ENCODE results near the gene SLC6A15.

SLC6A15 gene

GRCh38 chr12:84910549-84911241 lies 1.9 kb downstream of the SLC6A15 start:
- Mint-ChIP-seq H3K27ac (no peak overlapping the region), H3K4me1 (peaks cover 16% of the 10 kb centered on the region), H3K36me3 (no peaks in the 10 kb centered on the region), H3K4me3 (peak overlapping the region; percentile 32), H3K27me3 (peaks cover 32% of the 10 kb centered on the region), H3K9me3 (no peaks in the 10 kb centered on the region)
- DNase-seq: no peak
- CTCF ChIA-PET: interaction anchor here (0.7 kb wide), 1 partner anchor 36 kb away, joined by 3 read pairs; no protein-coding TSS in a partner anchor

GRCh38 chr12:84904051-84904450 lies 8.5 kb downstream of the SLC6A15 start:
- Mint-ChIP-seq H3K27me3 (no peaks in the 10 kb centered on the region), H3K9me3 (no peaks in the 10 kb centered on the region), H3K4me1 (no peaks in the 10 kb centered on the region), H3K27ac (no peak overlapping the region), H3K4me3 (no peak overlapping the region), H3K36me3 (no peaks in the 10 kb centered on the region)
- no peak for DNase-seq
- CTCF ChIA-PET: no interaction called here

- Mint-ChIP-seq H3K9me3 (no peaks in the 10 kb centered on the region), H3K27ac (no peak overlapping the region), H3K4me1 (no peaks in the 10 kb centered on the region), H3K36me3 (no peaks in the 10 kb centered on the region), H3K4me3 (no peak overlapping the region), H3K27me3 (no peaks in the 10 kb centered on the region)
- no peak for DNase-seq
- CTCF ChIA-PET: interaction anchor here (0.6 to 0.9 kb wide), 2 partner anchors 16 to 20 kb away, joined by 3 read pairs; no protein-coding TSS in a partner anchor
Measured at GRCh38 chr12:84891106-84891838, 21.3 kb downstream of the SLC6A15 start.

- H3K9me3 Mint-ChIP-seq: no peaks in the 10 kb centered on the region
- H3K36me3 Mint-ChIP-seq: no peaks in the 10 kb centered on the region
- no peaks in the 10 kb centered on the region for H3K4me1 Mint-ChIP-seq
- CTCF ChIA-PET: no interaction called here
- DNase-seq: no peak
- no peak overlapping the region for H3K4me3 Mint-ChIP-seq
- H3K27ac Mint-ChIP-seq: no peak overlapping the region
- no peaks in the 10 kb centered on the region for H3K27me3 Mint-ChIP-seq
Measured at GRCh38 chr12:84889818-84890217, 22.8 kb downstream of the SLC6A15 start.

GRCh38 chr12:84888861-84889260 lies 23.7 kb downstream of the SLC6A15 start:
- Mint-ChIP-seq H3K36me3 (no peaks in the 10 kb centered on the region), H3K27ac (no peak overlapping the region), H3K4me1 (no peaks in the 10 kb centered on the region), H3K9me3 (no peaks in the 10 kb centered on the region), H3K27me3 (no peaks in the 10 kb centered on the region), H3K4me3 (no peak overlapping the region)
- no peak for DNase-seq
- CTCF ChIA-PET: no interaction called here

- no peak overlapping the region for H3K4me3 Mint-ChIP-seq
- H3K27me3 Mint-ChIP-seq: no peaks in the 10 kb centered on the region
- H3K27ac Mint-ChIP-seq: no peak overlapping the region
- CTCF ChIA-PET: interaction anchor here (0.9 to 3.6 kb wide), 2 partner anchors 153 to 181 kb away, joined by 3 to 44 read pairs; no protein-coding TSS in a partner anchor
- no peaks in the 10 kb centered on the region for H3K4me1 Mint-ChIP-seq
- H3K9me3 Mint-ChIP-seq: no peaks in the 10 kb centered on the region
- H3K36me3 Mint-ChIP-seq: no peaks in the 10 kb centered on the region
- DNase-seq: no peak
Measured at GRCh38 chr12:84877340-84877739, 35.3 kb downstream of the SLC6A15 start.

GRCh38 chr12:84875241-84875640 lies 37.4 kb downstream of the SLC6A15 start:
- no peak overlapping the region for H3K27ac Mint-ChIP-seq
- H3K27me3 Mint-ChIP-seq: no peaks in the 10 kb centered on the region
- CTCF ChIA-PET: interaction anchor here (0.6 to 3.6 kb wide), 11 partner anchors 10 to 183 kb away, joined by 3 to 44 read pairs (median 3); partner anchors contain the start of genes LRRIQ1 and TSPAN19
- H3K36me3 Mint-ChIP-seq: no peaks in the 10 kb centered on the region
- H3K4me1 Mint-ChIP-seq: no peaks in the 10 kb centered on the region
- H3K9me3 Mint-ChIP-seq: no peaks in the 10 kb centered on the region
- no peak for DNase-seq
- H3K4me3 Mint-ChIP-seq: no peak overlapping the region

GRCh38 chr12:84874825-84875139 lies 37.8 kb downstream of the SLC6A15 start:
- DNase-seq: no peak
- no peaks in the 10 kb centered on the region for H3K9me3 Mint-ChIP-seq
- no peaks in the 10 kb centered on the region for H3K36me3 Mint-ChIP-seq
- H3K27ac Mint-ChIP-seq: no peak overlapping the region
- no peaks in the 10 kb centered on the region for H3K4me1 Mint-ChIP-seq
- no peaks in the 10 kb centered on the region for H3K27me3 Mint-ChIP-seq
- H3K4me3 Mint-ChIP-seq: no peak overlapping the region
- CTCF ChIA-PET: interaction anchor here (0.6 to 3.6 kb wide), 12 partner anchors 10 to 183 kb away, joined by 3 to 44 read pairs (median 3); partner anchors contain the start of genes LRRIQ1 and TSPAN19

GRCh38 chr12:84874125-84874824 lies 38.3 kb downstream of the SLC6A15 start:
- CTCF ChIA-PET: interaction anchor here (0.7 to 3.6 kb wide), 9 partner anchors 9 to 184 kb away, joined by 3 to 44 read pairs (median 5); partner anchors contain the start of genes LRRIQ1 and TSPAN19
- Mint-ChIP-seq H3K36me3 (no peaks in the 10 kb centered on the region), H3K9me3 (no peaks in the 10 kb centered on the region), H3K4me1 (no peaks in the 10 kb centered on the region), H3K4me3 (no peak overlapping the region), H3K27ac (no peak overlapping the region), H3K27me3 (no peaks in the 10 kb centered on the region)
- no peak for DNase-seq

- H3K4me1 Mint-ChIP-seq: no peaks in the 10 kb centered on the region
- CTCF ChIA-PET: interaction anchor here (2.3 kb wide), 1 partner anchor 12 kb away, joined by 6 read pairs; no protein-coding TSS in a partner anchor
- H3K9me3 Mint-ChIP-seq: no peaks in the 10 kb centered on the region
- no peaks in the 10 kb centered on the region for H3K36me3 Mint-ChIP-seq
- no peaks in the 10 kb centered on the region for H3K27me3 Mint-ChIP-seq
- no peak overlapping the region for H3K27ac Mint-ChIP-seq
- H3K4me3 Mint-ChIP-seq: no peak overlapping the region
- DNase-seq: no peak
Measured at GRCh38 chr12:84862186-84862585, 50.4 kb downstream of the SLC6A15 start.

GRCh38 chr12:84860718-84861117 lies 51.9 kb downstream of the SLC6A15 start:
- H3K27me3 Mint-ChIP-seq: peaks cover 5% of the 10 kb centered on the region
- CTCF ChIA-PET: no interaction called here
- no peaks in the 10 kb centered on the region for H3K4me1 Mint-ChIP-seq
- H3K27ac Mint-ChIP-seq: no peak overlapping the region
- no peak for DNase-seq
- H3K9me3 Mint-ChIP-seq: no peaks in the 10 kb centered on the region
- no peaks in the 10 kb centered on the region for H3K36me3 Mint-ChIP-seq
- H3K4me3 Mint-ChIP-seq: no peak overlapping the region

GRCh38 chr12:84858796-84859195 lies 53.8 kb downstream of the SLC6A15 start:
- no peaks in the 10 kb centered on the region for H3K4me1 Mint-ChIP-seq
- no peaks in the 10 kb centered on the region for H3K36me3 Mint-ChIP-seq
- H3K9me3 Mint-ChIP-seq: no peaks in the 10 kb centered on the region
- CTCF ChIA-PET: no interaction called here
- H3K27me3 Mint-ChIP-seq: peaks cover 5% of the 10 kb centered on the region
- no peak overlapping the region for H3K27ac Mint-ChIP-seq
- no peak for DNase-seq
- no peak overlapping the region for H3K4me3 Mint-ChIP-seq

GRCh38 chr12:84857525-84858208 lies 54.9 kb downstream of the SLC6A15 start:
- H3K9me3 Mint-ChIP-seq: no peaks in the 10 kb centered on the region
- H3K27me3 Mint-ChIP-seq: peaks cover 5% of the 10 kb centered on the region
- CTCF ChIA-PET: no interaction called here
- no peak overlapping the region for H3K27ac Mint-ChIP-seq
- no peaks in the 10 kb centered on the region for H3K36me3 Mint-ChIP-seq
- no peak for DNase-seq
- H3K4me3 Mint-ChIP-seq: no peak overlapping the region
- no peaks in the 10 kb centered on the region for H3K4me1 Mint-ChIP-seq
